Uterus (tissue), 2 donors: Measurements from ENCODE around the gene PTGER2.

Experiments used
- CTCF ChIP-seq, 4 experiments: fragments of 200-600 bp in 2 of 4; fragments of 450-650 bp in 2 of 4; sonication (generic) in 2 of 4; IDR thresholded peaks; one replicate each; pipeline ENCODE4 v1.5.1; 2016 to 2019; ENCODE audit warnings: antibody characterized with exemption in 4 of 4, mild to moderate bottlenecking in 2 of 4, moderate library complexity in 1 of 4
- POLR2A ChIP-seq, 2 donors: fragments of 450-650 bp; IDR thresholded peaks; one replicate each; pipeline ENCODE4 v1.6.1; 2016; ENCODE audit warnings: antibody characterized with exemption in 2 of 2, mild to moderate bottlenecking in 1 of 2, moderate library complexity in 1 of 2

GRCh38 chr14:52299692-52300278, 14.3 kb upstream of the PTGER2 start:
- TF ChIP-seq CTCF (IDR thresholded peaks at IDR 0.05) (peak; percentile 62 to 82 (median 68)), POLR2A (IDR thresholded peaks at IDR 0.05) (no peak)
